Heart left ventricle (tissue), 13 donors: ENCODE results near the gene CCDC87.

Source experiments
- CTCF ChIP-seq, 12 donors: fragments of 200-600 bp; sonication (generic) in 4 of 12; IDR thresholded peaks; one replicate each; pipeline versions ENCODE4 v1.5.0 to v1.8.0; 2018 to 2022; ENCODE audit warnings: antibody characterized with exemption in 12 of 12, mild to moderate bottlenecking in 5 of 12
- POLR2A ChIP-seq, 2 donors: fragments of 450-650 bp; IDR thresholded peaks; one replicate each; pipeline ENCODE4 v1.6.1; 2017; ENCODE audit warnings: antibody characterized with exemption in 2 of 2, mild to moderate bottlenecking in 2 of 2, moderate library complexity in 2 of 2
- donor health status: ischemic (EF 13 %, LVEDD 7.1; RV severe dilation, severe dysfunction).
- donor health status: DM: no; HTN: yes; CAD: no.
- donor health status: DM: no; HTN: no; CAD: no.
- donor health status: ischemic (EF 25% LVEDD 6.9; RV normal size, moderate dysfunction).
- donor health status: ischemic (EF 25% LVEDD 5.7; RV mildly dilated, moderate dysfunction).
- donor health status: ischemic (EF 35%, LVEDD 5.7; RV mildly dilated, moderate dysfunction).
- donor health status: nonischemic (EF 11% LVEDD 7.7; RV severe dilation, severe dysfunction).
- donor health status: DM: yes; HTN: yes; CAD: no.
- donor health status: PGD.
- donor health status: ischemic (EF 29% LVEDD 5.4; RV normal size, mild dysfunction).
- donor health status: nonischemic (EF 23%, LVEDD 6.1; RV moderate dilation, normal function).

- no peak for TF ChIP-seq CTCF (IDR thresholded peaks at IDR 0.05)
- TF ChIP-seq POLR2A (IDR thresholded peaks at IDR 0.05), result no peak
These were observed 32.3 kb upstream of the CCDC87 start for GRCh38 chr11:66625041-66625751.
